Osteoblast (primary cell): Measurements from ENCODE around the gene NLGN1. TPM values are rescaled to one million over a fixed set of nuclear protein-coding genes. Genes with fewer than 3 reads are reported as not detected.

ENCODE experiments used
- DNase-seq: peaks from one replicate; pipeline ENCODE4 v3.0.0; 2011; ENCODE audit warnings: low spot score, mixed read lengths; ENCODE audit not compliant: insufficient read length; ENCODE audit errors: missing footprints
- H2AFZ ChIP-seq: 2 replicates; pipeline ENCODE4 v1.6.0; 2011; ENCODE audit warnings: mild to moderate bottlenecking, low read length
- H3K27ac ChIP-seq: 2 replicates; pipeline ENCODE4 v1.5.1; 2011; ENCODE audit warnings: mild to moderate bottlenecking, low read depth, low read length, moderate library complexity
- H3K27me3 ChIP-seq: 2 replicates; pipeline ENCODE4 v1.6.0; 2012; ENCODE audit warnings: mild to moderate bottlenecking, control low read depth, inconsistent platforms, low read length, moderate library complexity; ENCODE audit not compliant: insufficient read depth
- H3K36me3 ChIP-seq: 2 replicates; pipeline ENCODE4 v1.5.1; 2011; ENCODE audit warnings: mild to moderate bottlenecking, low read length, control low read depth, moderate library complexity; ENCODE audit not compliant: insufficient read depth
- H3K4me1 ChIP-seq: 2 replicates; pipeline ENCODE4 v1.5.1; 2011; ENCODE audit warnings: mild to moderate bottlenecking, low read length, control low read depth, moderate library complexity; ENCODE audit not compliant: insufficient read depth
- H3K4me2 ChIP-seq: 2 replicates; pipeline ENCODE4 v1.6.0; 2011; ENCODE audit warnings: mild to moderate bottlenecking, low read length; ENCODE audit not compliant: insufficient read depth
- H3K4me3 ChIP-seq: fragments of 200-600 bp; sonication (generic); 3 replicates; pipeline ENCODE4 v1.5.1; 2012; ENCODE audit warnings: mild to moderate bottlenecking, low read length, inconsistent platforms; ENCODE audit not compliant: insufficient read depth
- H3K79me2 ChIP-seq: 2 replicates; pipeline ENCODE4 v1.6.0; 2012; ENCODE audit warnings: mild to moderate bottlenecking, low read length, control low read depth, inconsistent platforms; ENCODE audit not compliant: insufficient read depth
- H3K9me3 ChIP-seq: 2 replicates; pipeline ENCODE4 v1.5.1; 2011; ENCODE audit warnings: low read depth, low read length, control low read depth
- H4K20me1 ChIP-seq: 2 replicates; pipeline ENCODE4 v1.6.0; 2012; ENCODE audit warnings: mild to moderate bottlenecking, low read length, control low read depth; ENCODE audit not compliant: insufficient read depth
- total RNA-seq: library from RNA; depleted of rRNA; stranded (reverse); fragments of >200 nt; gene quantifications from 2 replicates; pipeline ENCODE4 v1.2.3, GENCODE V29; 2012
- TF ChIP-seq, protein P1 (sequence below): IDR thresholded peaks from 2 replicates; pipeline ENCODE4 v1.5.1; 2011; ENCODE audit warnings: mild to moderate bottlenecking, low read depth, low read length, moderate library complexity; ENCODE audit errors: extremely low read depth

Gene NLGN1
- total RNA-seq, 1 donor = 9.0 TPM

- no peak overlapping the region for H3K4me3 ChIP-seq
- no peak for DNase-seq
- TF ChIP-seq, protein P1, sequence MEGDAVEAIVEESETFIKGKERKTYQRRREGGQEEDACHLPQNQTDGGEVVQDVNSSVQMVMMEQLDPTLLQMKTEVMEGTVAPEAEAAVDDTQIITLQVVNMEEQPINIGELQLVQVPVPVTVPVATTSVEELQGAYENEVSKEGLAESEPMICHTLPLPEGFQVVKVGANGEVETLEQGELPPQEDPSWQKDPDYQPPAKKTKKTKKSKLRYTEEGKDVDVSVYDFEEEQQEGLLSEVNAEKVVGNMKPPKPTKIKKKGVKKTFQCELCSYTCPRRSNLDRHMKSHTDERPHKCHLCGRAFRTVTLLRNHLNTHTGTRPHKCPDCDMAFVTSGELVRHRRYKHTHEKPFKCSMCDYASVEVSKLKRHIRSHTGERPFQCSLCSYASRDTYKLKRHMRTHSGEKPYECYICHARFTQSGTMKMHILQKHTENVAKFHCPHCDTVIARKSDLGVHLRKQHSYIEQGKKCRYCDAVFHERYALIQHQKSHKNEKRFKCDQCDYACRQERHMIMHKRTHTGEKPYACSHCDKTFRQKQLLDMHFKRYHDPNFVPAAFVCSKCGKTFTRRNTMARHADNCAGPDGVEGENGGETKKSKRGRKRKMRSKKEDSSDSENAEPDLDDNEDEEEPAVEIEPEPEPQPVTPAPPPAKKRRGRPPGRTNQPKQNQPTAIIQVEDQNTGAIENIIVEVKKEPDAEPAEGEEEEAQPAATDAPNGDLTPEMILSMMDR = no peak
- no peak overlapping the region for H2AFZ ChIP-seq
- no peaks in the 10 kb centered on the region for H4K20me1 ChIP-seq
- no peak overlapping the region for H3K27ac ChIP-seq
- H3K79me2 ChIP-seq = no peaks in the 10 kb centered on the region
- H3K9me3 ChIP-seq = no peaks in the 10 kb centered on the region
- H3K4me1 ChIP-seq = peaks cover 14% of the 10 kb centered on the region
- no peak overlapping the region for H3K4me2 ChIP-seq
- H3K36me3 ChIP-seq = no peaks in the 10 kb centered on the region
- H3K27me3 ChIP-seq = no peaks in the 10 kb centered on the region
These were observed 353.0 kb downstream of the NLGN1 start for GRCh38 chr3:173750591-173750990.

GRCh38 chr3:173753593-173753992, 356.0 kb downstream of the NLGN1 start:
- no peak overlapping the region for H3K4me2 ChIP-seq
- no peaks in the 10 kb centered on the region for H3K36me3 ChIP-seq
- H3K4me1 ChIP-seq = peaks cover 5% of the 10 kb centered on the region
- no peaks in the 10 kb centered on the region for H3K9me3 ChIP-seq
- no peak overlapping the region for H3K4me3 ChIP-seq
- TF ChIP-seq, protein P1 = no peak
- no peak overlapping the region for H3K27ac ChIP-seq
- no peaks in the 10 kb centered on the region for H4K20me1 ChIP-seq
- no peaks in the 10 kb centered on the region for H3K79me2 ChIP-seq
- no peaks in the 10 kb centered on the region for H3K27me3 ChIP-seq
- H2AFZ ChIP-seq = no peak overlapping the region
- DNase-seq = no peak

DNA sequence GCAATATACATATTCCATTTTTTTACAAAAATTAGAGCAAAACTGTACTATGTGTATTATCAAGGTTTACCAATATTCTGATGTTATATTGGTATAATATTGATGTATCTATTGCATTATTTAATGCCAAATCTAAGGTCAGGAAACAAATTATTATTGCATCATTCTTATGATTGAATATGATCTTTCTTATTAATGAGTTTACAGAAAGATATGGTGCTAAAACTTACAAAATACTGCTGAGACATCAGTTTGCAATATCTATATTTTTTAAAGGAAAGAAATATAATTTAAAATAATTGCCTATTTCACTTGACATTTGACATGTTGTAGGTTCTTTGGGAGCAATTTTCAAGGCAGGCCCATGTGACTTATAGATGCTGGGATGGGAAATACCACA, 357.6 kb downstream of the NLGN1 start:
- H3K27ac ChIP-seq = no peak overlapping the region
- no peak for DNase-seq
- TF ChIP-seq, protein P1 = no peak

DNA sequence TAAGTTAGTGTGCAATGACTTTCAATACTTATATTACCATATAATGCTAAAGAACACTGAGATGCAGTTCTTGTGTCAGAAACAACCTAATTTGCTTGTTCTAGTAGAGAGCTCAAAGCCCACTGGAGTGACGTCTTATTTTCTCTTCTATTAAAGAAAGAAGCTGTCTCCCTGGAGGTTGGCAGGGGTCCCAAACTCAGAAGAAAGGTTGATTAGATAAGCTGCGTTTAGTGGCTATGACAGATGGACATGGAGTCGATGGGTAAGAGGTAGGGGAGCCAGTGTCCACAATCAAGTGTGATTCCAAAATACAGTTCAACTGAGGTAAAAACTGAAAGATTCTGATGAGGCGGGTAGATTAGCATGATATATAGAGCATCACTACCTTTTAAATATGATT, 363.6 kb downstream of the NLGN1 start:
- TF ChIP-seq, protein P1 = no peak
- no peaks in the 10 kb centered on the region for H4K20me1 ChIP-seq
- no peak for DNase-seq
- no peak overlapping the region for H3K4me3 ChIP-seq
- no peaks in the 10 kb centered on the region for H3K27me3 ChIP-seq
- H3K4me1 ChIP-seq = no peaks in the 10 kb centered on the region
- no peaks in the 10 kb centered on the region for H3K36me3 ChIP-seq
- H3K9me3 ChIP-seq = no peaks in the 10 kb centered on the region
- no peak overlapping the region for H2AFZ ChIP-seq
- H3K79me2 ChIP-seq = no peaks in the 10 kb centered on the region
- no peak overlapping the region for H3K27ac ChIP-seq
- no peak overlapping the region for H3K4me2 ChIP-seq

More for the DNA sequence above, 357.6 kb downstream of the NLGN1 start:
- no peak overlapping the region for H3K4me3 ChIP-seq
- no peaks in the 10 kb centered on the region for H3K79me2 ChIP-seq
- no peaks in the 10 kb centered on the region for H4K20me1 ChIP-seq
- no peaks in the 10 kb centered on the region for H3K9me3 ChIP-seq
- H3K36me3 ChIP-seq = no peaks in the 10 kb centered on the region
- no peak overlapping the region for H2AFZ ChIP-seq
- H3K27me3 ChIP-seq = no peaks in the 10 kb centered on the region
- H3K4me2 ChIP-seq = no peak overlapping the region
- H3K4me1 ChIP-seq = peaks cover under 1% of the 10 kb centered on the region
